ENCODE measurements around the gene KCNIP1. TPM values are rescaled to one million over a fixed set of nuclear protein-coding genes. Genes with fewer than 3 reads are reported as not detected.

KCNIP1 gene
- polyA plus RNA-seq, 2 donors: 0.04 TPM; not detected in 1

GRCh38 chr5:170591054-170591453 lies 87.2 kb downstream of the KCNIP1 start:
- Histone ChIP-seq H3K4me3 (ENCODE audit: low read depth in 1 of 2, low read length in 2 of 2) (no peak overlapping the region), H3K9me3 (ENCODE audit: control insufficient read depth in 2 of 2, insufficient read depth in 1 of 2, low read depth in 1 of 2, low read length in 1 of 2) (peaks cover 0 to 4% of the 10 kb centered on the region in 2 donors), H3K27me3 (ENCODE audit: control insufficient read depth in 1 of 2, insufficient read depth in 2 of 2, low read length in 2 of 2) (no peaks in the 10 kb centered on the region), H3K36me3 (ENCODE audit: control insufficient read depth in 2 of 2, insufficient read depth in 2 of 2, low read length in 1 of 2) (no peaks in the 10 kb centered on the region), H3K4me1 (ENCODE audit: control insufficient read depth in 2 of 2, insufficient read depth in 2 of 2, low read length in 1 of 2) (peaks cover 0 to 3% of the 10 kb centered on the region in 2 donors), H3K27ac (ENCODE audit: low read depth in 2 of 2, low read length in 1 of 2) (no peak overlapping the region)
- 72 to 73% methylated on average over 5 of the region's 5 CpGs for WGBS, 2 donors

GRCh38 chr5:170596482-170597044 lies 92.7 kb downstream of the KCNIP1 start:
- no peak overlapping the region for H3K4me3 ChIP-seq (ENCODE audit: low read depth in 1 of 2, low read length in 2 of 2)
- WGBS, 2 donors: 90% methylated on average over 4 of the region's 4 CpGs
- H3K9me3 ChIP-seq (ENCODE audit: control insufficient read depth in 2 of 2, insufficient read depth in 1 of 2, low read depth in 1 of 2, low read length in 1 of 2): peaks cover 0 to 2% of the 10 kb centered on the region in 2 donors
- no peaks in the 10 kb centered on the region for H3K36me3 ChIP-seq (ENCODE audit: control insufficient read depth in 2 of 2, insufficient read depth in 2 of 2, low read length in 1 of 2)
- H3K4me1 ChIP-seq (ENCODE audit: control insufficient read depth in 2 of 2, insufficient read depth in 2 of 2, low read length in 1 of 2): no peaks in the 10 kb centered on the region
- no peak overlapping the region for H3K27ac ChIP-seq (ENCODE audit: low read depth in 2 of 2, low read length in 1 of 2)
- no peaks in the 10 kb centered on the region for H3K27me3 ChIP-seq (ENCODE audit: control insufficient read depth in 1 of 2, insufficient read depth in 2 of 2, low read length in 2 of 2)

- 42 to 49% methylated on average over 9 of the region's 9 CpGs for WGBS, 2 donors
- Histone ChIP-seq H3K4me1 (ENCODE audit: control insufficient read depth in 2 of 2, insufficient read depth in 2 of 2, low read length in 1 of 2) (no peaks in the 10 kb centered on the region), H3K27ac (ENCODE audit: low read depth in 2 of 2, low read length in 1 of 2) (no peak overlapping the region), H3K9me3 (ENCODE audit: control insufficient read depth in 2 of 2, insufficient read depth in 1 of 2, low read depth in 1 of 2, low read length in 1 of 2) (peaks cover 0 to 2% of the 10 kb centered on the region in 2 donors), H3K27me3 (ENCODE audit: control insufficient read depth in 1 of 2, insufficient read depth in 2 of 2, low read length in 2 of 2) (no peaks in the 10 kb centered on the region), H3K4me3 (ENCODE audit: low read depth in 1 of 2, low read length in 2 of 2) (no peak overlapping the region), H3K36me3 (ENCODE audit: control insufficient read depth in 2 of 2, insufficient read depth in 2 of 2, low read length in 1 of 2) (no peaks in the 10 kb centered on the region)
Observed at GRCh38 chr5:170597109-170597751, 93.4 kb downstream of the KCNIP1 start.

- Histone ChIP-seq H3K27ac (ENCODE audit: low read depth in 2 of 2, low read length in 1 of 2) (no peak overlapping the region), H3K4me3 (ENCODE audit: low read depth in 1 of 2, low read length in 2 of 2) (no peak overlapping the region), H3K36me3 (ENCODE audit: control insufficient read depth in 2 of 2, insufficient read depth in 2 of 2, low read length in 1 of 2) (no peaks in the 10 kb centered on the region), H3K9me3 (ENCODE audit: control insufficient read depth in 2 of 2, insufficient read depth in 1 of 2, low read depth in 1 of 2, low read length in 1 of 2) (peaks cover 0 to 2% of the 10 kb centered on the region in 2 donors), H3K4me1 (ENCODE audit: control insufficient read depth in 2 of 2, insufficient read depth in 2 of 2, low read length in 1 of 2) (no peaks in the 10 kb centered on the region), H3K27me3 (ENCODE audit: control insufficient read depth in 1 of 2, insufficient read depth in 2 of 2, low read length in 2 of 2) (no peaks in the 10 kb centered on the region)
- 21 to 28% methylated on average over 8 of the region's 8 CpGs for WGBS, 2 donors
Observed at GRCh38 chr5:170597872-170598271, 94.1 kb downstream of the KCNIP1 start.

- H3K4me3 ChIP-seq (ENCODE audit: low read depth in 1 of 2, low read length in 2 of 2): no peak overlapping the region
- no peaks in the 10 kb centered on the region for H3K36me3 ChIP-seq (ENCODE audit: control insufficient read depth in 2 of 2, insufficient read depth in 2 of 2, low read length in 1 of 2)
- no peaks in the 10 kb centered on the region for H3K4me1 ChIP-seq (ENCODE audit: control insufficient read depth in 2 of 2, insufficient read depth in 2 of 2, low read length in 1 of 2)
- no peaks in the 10 kb centered on the region for H3K9me3 ChIP-seq (ENCODE audit: control insufficient read depth in 2 of 2, insufficient read depth in 1 of 2, low read depth in 1 of 2, low read length in 1 of 2)
- no peaks in the 10 kb centered on the region for H3K27me3 ChIP-seq (ENCODE audit: control insufficient read depth in 1 of 2, insufficient read depth in 2 of 2, low read length in 2 of 2)
- WGBS, 2 donors: 25 to 30% methylated on average over 2 of the region's 2 CpGs
- no peak overlapping the region for H3K27ac ChIP-seq (ENCODE audit: low read depth in 2 of 2, low read length in 1 of 2)
Observed at GRCh38 chr5:170599756-170600155, 95.9 kb downstream of the KCNIP1 start.

- Histone ChIP-seq H3K27me3 (ENCODE audit: control insufficient read depth in 1 of 2, insufficient read depth in 2 of 2, low read length in 2 of 2) (no peaks in the 10 kb centered on the region), H3K27ac (ENCODE audit: low read depth in 2 of 2, low read length in 1 of 2) (no peak overlapping the region), H3K36me3 (ENCODE audit: control insufficient read depth in 2 of 2, insufficient read depth in 2 of 2, low read length in 1 of 2) (no peaks in the 10 kb centered on the region), H3K4me3 (ENCODE audit: low read depth in 1 of 2, low read length in 2 of 2) (no peak overlapping the region), H3K4me1 (ENCODE audit: control insufficient read depth in 2 of 2, insufficient read depth in 2 of 2, low read length in 1 of 2) (no peaks in the 10 kb centered on the region), H3K9me3 (ENCODE audit: control insufficient read depth in 2 of 2, insufficient read depth in 1 of 2, low read depth in 1 of 2, low read length in 1 of 2) (no peaks in the 10 kb centered on the region)
- 84 to 85% methylated on average over 11 of the region's 11 CpGs for WGBS, 2 donors
Observed at GRCh38 chr5:170601619-170602018, 97.8 kb downstream of the KCNIP1 start.

- H3K27me3 ChIP-seq (ENCODE audit: control insufficient read depth in 1 of 2, insufficient read depth in 2 of 2, low read length in 2 of 2): no peaks in the 10 kb centered on the region
- no peaks in the 10 kb centered on the region for H3K36me3 ChIP-seq (ENCODE audit: control insufficient read depth in 2 of 2, insufficient read depth in 2 of 2, low read length in 1 of 2)
Observed at GRCh38 chr5:170603109-170603508, 99.3 kb downstream of the KCNIP1 start.

GRCh38 chr5:170603578-170604565 lies 100.1 kb downstream of the KCNIP1 start:
- WGBS, 2 donors: 53 to 55% methylated on average over 12 of the region's 12 CpGs

More at GRCh38 chr5:170603109-170603508, 99.3 kb downstream of the KCNIP1 start:
- Histone ChIP-seq H3K4me1 (ENCODE audit: control insufficient read depth in 2 of 2, insufficient read depth in 2 of 2, low read length in 1 of 2) (no peaks in the 10 kb centered on the region), H3K27ac (ENCODE audit: low read depth in 2 of 2, low read length in 1 of 2) (no peak overlapping the region), H3K4me3 (ENCODE audit: low read depth in 1 of 2, low read length in 2 of 2) (no peak overlapping the region), H3K9me3 (ENCODE audit: control insufficient read depth in 2 of 2, insufficient read depth in 1 of 2, low read depth in 1 of 2, low read length in 1 of 2) (no peaks in the 10 kb centered on the region)
- WGBS, 2 donors: 76 to 78% methylated on average over 10 of the region's 10 CpGs

GRCh38 chr5:170606941-170607340 lies 103.1 kb downstream of the KCNIP1 start:
- Histone ChIP-seq H3K4me3 (ENCODE audit: low read depth in 1 of 2, low read length in 2 of 2) (no peak overlapping the region), H3K27me3 (ENCODE audit: control insufficient read depth in 1 of 2, insufficient read depth in 2 of 2, low read length in 2 of 2) (no peaks in the 10 kb centered on the region), H3K27ac (ENCODE audit: low read depth in 2 of 2, low read length in 1 of 2) (no peak overlapping the region), H3K4me1 (ENCODE audit: control insufficient read depth in 2 of 2, insufficient read depth in 2 of 2, low read length in 1 of 2) (peaks cover 1 to 5% of the 10 kb centered on the region in 2 donors), H3K9me3 (ENCODE audit: control insufficient read depth in 2 of 2, insufficient read depth in 1 of 2, low read depth in 1 of 2, low read length in 1 of 2) (no peaks in the 10 kb centered on the region), H3K36me3 (ENCODE audit: control insufficient read depth in 2 of 2, insufficient read depth in 2 of 2, low read length in 1 of 2) (no peaks in the 10 kb centered on the region)
- WGBS, 2 donors: 53% methylated on average over 9 of the region's 9 CpGs

More at GRCh38 chr5:170603578-170604565, 100.1 kb downstream of the KCNIP1 start:
- H3K4me1 ChIP-seq (ENCODE audit: control insufficient read depth in 2 of 2, insufficient read depth in 2 of 2, low read length in 1 of 2): no peaks in the 10 kb centered on the region
- H3K27ac ChIP-seq (ENCODE audit: low read depth in 2 of 2, low read length in 1 of 2): no peak overlapping the region
- no peaks in the 10 kb centered on the region for H3K27me3 ChIP-seq (ENCODE audit: control insufficient read depth in 1 of 2, insufficient read depth in 2 of 2, low read length in 2 of 2)
- H3K4me3 ChIP-seq (ENCODE audit: low read depth in 1 of 2, low read length in 2 of 2): no peak overlapping the region
- no peaks in the 10 kb centered on the region for H3K9me3 ChIP-seq (ENCODE audit: control insufficient read depth in 2 of 2, insufficient read depth in 1 of 2, low read depth in 1 of 2, low read length in 1 of 2)
- H3K36me3 ChIP-seq (ENCODE audit: control insufficient read depth in 2 of 2, insufficient read depth in 2 of 2, low read length in 1 of 2): no peaks in the 10 kb centered on the region
